ENCODE measurements around the gene CCNE1.

The CCNE1 gene

DNA sequence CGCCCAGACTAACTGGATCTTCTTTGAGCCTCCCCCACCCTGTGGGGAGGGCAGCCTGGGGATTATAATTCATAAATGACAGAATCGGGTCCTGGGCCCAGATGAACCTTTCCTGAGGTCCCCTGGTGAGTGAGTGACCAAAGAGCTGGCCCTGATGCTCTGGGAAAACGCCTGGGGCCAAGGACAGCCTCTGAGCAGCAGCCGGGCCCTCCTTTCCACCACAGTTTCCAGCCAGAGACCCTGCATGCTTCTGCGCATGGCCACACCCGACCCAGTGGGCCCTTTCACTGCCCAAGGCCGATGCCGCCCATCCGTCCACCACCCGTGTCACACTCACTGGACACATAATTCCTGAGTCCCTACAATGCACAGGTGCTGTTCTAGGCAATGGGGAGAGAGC, 43.6 kb upstream of the CCNE1 start:
- Histone ChIP-seq H3K9me3 (ENCODE audit: severe bottlenecking) (no peaks in the 10 kb centered on the region), H3K4me3 (ENCODE audit: low read depth, low read length) (no peak overlapping the region), H3K36me3 (no peaks in the 10 kb centered on the region), H3K27me3 (ENCODE audit: insufficient read depth, low read depth, severe bottlenecking) (no peaks in the 10 kb centered on the region), H3K27ac (no peak overlapping the region)
- TF ChIP-seq, protein P1, sequence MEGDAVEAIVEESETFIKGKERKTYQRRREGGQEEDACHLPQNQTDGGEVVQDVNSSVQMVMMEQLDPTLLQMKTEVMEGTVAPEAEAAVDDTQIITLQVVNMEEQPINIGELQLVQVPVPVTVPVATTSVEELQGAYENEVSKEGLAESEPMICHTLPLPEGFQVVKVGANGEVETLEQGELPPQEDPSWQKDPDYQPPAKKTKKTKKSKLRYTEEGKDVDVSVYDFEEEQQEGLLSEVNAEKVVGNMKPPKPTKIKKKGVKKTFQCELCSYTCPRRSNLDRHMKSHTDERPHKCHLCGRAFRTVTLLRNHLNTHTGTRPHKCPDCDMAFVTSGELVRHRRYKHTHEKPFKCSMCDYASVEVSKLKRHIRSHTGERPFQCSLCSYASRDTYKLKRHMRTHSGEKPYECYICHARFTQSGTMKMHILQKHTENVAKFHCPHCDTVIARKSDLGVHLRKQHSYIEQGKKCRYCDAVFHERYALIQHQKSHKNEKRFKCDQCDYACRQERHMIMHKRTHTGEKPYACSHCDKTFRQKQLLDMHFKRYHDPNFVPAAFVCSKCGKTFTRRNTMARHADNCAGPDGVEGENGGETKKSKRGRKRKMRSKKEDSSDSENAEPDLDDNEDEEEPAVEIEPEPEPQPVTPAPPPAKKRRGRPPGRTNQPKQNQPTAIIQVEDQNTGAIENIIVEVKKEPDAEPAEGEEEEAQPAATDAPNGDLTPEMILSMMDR (IDR thresholded peaks at IDR 0.05; ENCODE audit: low read depth, low read length) = no peak
- DNase-seq = no peak

DNA sequence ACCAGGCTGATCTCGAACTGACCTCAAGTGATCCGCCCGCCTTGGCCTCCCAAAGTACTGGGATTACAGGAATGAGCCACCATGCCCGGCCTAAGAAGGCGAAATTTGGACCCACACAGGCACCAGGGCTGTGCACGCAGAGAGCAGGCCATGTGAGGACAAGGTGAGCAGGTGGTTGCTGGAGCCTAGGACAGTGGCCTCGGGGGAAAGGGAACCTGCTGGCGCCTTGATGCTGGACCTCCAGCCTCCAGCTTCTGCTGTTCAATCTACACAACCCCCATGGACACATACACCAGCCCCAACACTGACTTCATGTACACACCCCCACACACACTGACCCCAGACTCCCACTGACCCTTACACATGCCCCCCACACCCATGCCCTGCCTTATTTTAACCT, 41.8 kb upstream of the CCNE1 start:
- no peak for DNase-seq
- H3K9me3 ChIP-seq (ENCODE audit: severe bottlenecking) = no peaks in the 10 kb centered on the region
- TF ChIP-seq, protein P1 (IDR thresholded peaks at IDR 0.05; ENCODE audit: low read depth, low read length) = no peak
- no peaks in the 10 kb centered on the region for H3K36me3 ChIP-seq
- no peaks in the 10 kb centered on the region for H3K27me3 ChIP-seq (ENCODE audit: insufficient read depth, low read depth, severe bottlenecking)
- no peak overlapping the region for H3K4me3 ChIP-seq (ENCODE audit: low read depth, low read length)
- H3K27ac ChIP-seq = no peak overlapping the region

DNA sequence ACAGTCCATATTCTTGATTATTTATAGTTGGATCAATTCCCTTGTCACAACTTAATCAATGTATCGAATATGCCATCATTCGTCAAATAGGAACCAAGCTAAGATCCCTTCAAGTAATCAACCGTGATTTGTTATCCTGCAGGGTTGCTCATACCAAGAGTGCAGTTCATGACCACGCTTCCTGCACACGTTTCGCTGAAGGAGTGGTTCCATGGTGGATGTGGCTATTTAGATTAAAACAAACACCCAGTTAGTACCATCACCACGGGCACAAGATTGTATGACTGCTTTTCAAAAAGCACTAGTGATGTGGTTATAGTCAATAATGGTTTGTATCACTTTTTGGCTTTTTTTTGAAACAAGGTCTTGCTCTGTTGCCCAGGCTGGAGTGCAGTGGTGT, 41.1 kb upstream of the CCNE1 start:
- no peak overlapping the region for H3K4me3 ChIP-seq (ENCODE audit: low read depth, low read length)
- no peak for DNase-seq
- TF ChIP-seq, protein P1 (IDR thresholded peaks at IDR 0.05; ENCODE audit: low read depth, low read length) = no peak
- H3K36me3 ChIP-seq = no peaks in the 10 kb centered on the region
- H3K9me3 ChIP-seq (ENCODE audit: severe bottlenecking) = no peaks in the 10 kb centered on the region
- H3K27me3 ChIP-seq (ENCODE audit: insufficient read depth, low read depth, severe bottlenecking) = no peaks in the 10 kb centered on the region
- no peak overlapping the region for H3K27ac ChIP-seq

DNA sequence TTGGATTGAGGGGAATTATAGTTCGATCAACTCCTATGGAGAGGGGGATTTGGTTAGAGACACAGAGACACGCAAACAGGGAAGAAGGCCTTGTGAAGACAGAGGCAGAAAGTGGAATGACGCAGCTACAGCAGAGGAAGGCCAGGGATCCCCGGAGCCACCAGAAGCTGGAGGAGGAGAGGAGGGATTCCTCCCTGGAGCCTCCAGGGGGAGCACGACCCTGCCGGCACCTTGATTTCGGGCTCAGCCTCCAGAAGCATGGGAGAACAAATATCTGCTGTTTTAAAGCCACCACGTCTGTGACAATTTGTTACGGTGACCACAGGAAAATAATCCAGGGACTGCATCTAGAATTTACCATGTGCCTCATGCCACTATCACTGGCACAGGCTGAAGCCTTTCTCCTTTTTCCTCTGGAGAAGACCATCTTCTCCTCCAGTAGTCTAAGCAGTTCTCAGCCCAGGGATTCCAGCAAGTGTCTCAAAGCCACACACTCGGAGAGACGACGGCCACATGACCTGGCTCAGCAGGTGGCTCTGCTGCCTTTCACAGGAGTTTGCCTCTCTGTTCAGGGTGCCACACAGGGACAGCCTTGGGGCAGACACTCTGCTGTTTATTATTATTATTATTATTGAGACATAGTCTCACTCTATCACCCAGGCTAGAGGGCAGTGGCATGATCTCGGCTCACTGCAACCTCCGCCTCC, 39.9 kb upstream of the CCNE1 start:
- peak; percentile 71 for DNase-seq

DNA sequence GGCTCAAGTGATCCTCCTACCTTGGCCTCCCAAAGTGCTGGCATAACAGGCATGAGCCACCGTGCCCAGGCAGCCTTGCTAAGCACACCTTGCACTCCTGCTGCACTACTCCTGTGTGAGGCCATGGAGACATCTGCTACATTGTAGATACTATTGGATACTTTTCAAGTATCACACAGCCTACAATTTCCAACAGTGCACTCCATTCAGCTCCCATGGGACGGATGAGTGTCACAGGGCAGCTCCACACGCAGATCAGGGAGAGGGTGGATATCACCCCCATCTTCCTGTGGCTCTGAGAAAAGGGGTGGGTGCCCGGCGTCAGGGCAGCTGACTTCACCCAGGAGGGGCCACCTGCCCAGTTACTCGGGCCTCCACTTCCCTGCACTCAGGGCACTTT, 39.1 kb upstream of the CCNE1 start:
- no peak overlapping the region for H3K4me3 ChIP-seq (ENCODE audit: low read depth, low read length)
- DNase-seq = no peak

More for the DNA sequence above, 39.9 kb upstream of the CCNE1 start:
- no peaks in the 10 kb centered on the region for H3K27me3 ChIP-seq (ENCODE audit: insufficient read depth, low read depth, severe bottlenecking)
- no peaks in the 10 kb centered on the region for H3K36me3 ChIP-seq
- no peak overlapping the region for H3K27ac ChIP-seq
- no peak overlapping the region for H3K4me3 ChIP-seq (ENCODE audit: low read depth, low read length)
- H3K9me3 ChIP-seq (ENCODE audit: severe bottlenecking) = no peaks in the 10 kb centered on the region
- TF ChIP-seq, protein P1 (IDR thresholded peaks at IDR 0.05; ENCODE audit: low read depth, low read length) = peak; percentile 93

More for the DNA sequence above, 39.1 kb upstream of the CCNE1 start:
- Histone ChIP-seq H3K27me3 (ENCODE audit: insufficient read depth, low read depth, severe bottlenecking) (no peaks in the 10 kb centered on the region), H3K9me3 (ENCODE audit: severe bottlenecking) (no peaks in the 10 kb centered on the region), H3K36me3 (no peaks in the 10 kb centered on the region), H3K27ac (no peak overlapping the region)
- TF ChIP-seq, protein P1 (IDR thresholded peaks at IDR 0.05; ENCODE audit: low read depth, low read length) = no peak

Data from WERI-Rb-1 (cell line).